ENCODE results near the gene MYO1B.

MYO1B gene

GRCh38 chr2:191264647-191265081 is 19.5 kb downstream of the MYO1B start:
- no peak for DNase-seq

GRCh38 chr2:191265311-191266170 is 20.3 kb downstream of the MYO1B start:
- no peak for DNase-seq

GRCh38 chr2:191266201-191266600 is 21.0 kb downstream of the MYO1B start:
- DNase-seq: no peak

DNA sequence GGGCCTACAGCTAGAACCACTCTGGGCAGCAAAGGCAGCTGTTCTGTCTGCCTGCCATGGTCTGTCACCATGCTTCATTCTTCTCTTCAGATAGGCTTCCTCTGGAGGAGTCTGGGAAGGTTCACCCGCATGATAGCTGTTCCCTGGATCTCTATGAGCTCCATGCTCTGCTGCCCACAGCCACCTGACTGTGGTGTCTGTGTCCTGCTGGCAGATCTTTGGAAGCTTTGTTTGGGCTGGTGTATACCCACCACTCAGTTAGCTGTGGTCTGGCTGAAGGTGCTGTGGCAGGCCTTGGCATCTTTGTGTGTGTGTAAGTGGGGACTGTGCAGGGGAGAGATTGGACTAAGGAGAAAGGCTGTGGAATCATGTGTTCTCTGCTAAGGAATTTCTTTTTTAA is 23.4 kb downstream of the MYO1B start:
- DNase-seq: no peak

- DNase-seq: no peak
These were observed 25.3 kb downstream of the MYO1B start for GRCh38 chr2:191270306-191271161.

- DNase-seq: no peak
These were observed 26.9 kb downstream of the MYO1B start for GRCh38 chr2:191272064-191272463.

- no peak for DNase-seq
These were observed 29.2 kb downstream of the MYO1B start for GRCh38 chr2:191274413-191274815.

GRCh38 chr2:191276792-191277465 is 31.7 kb downstream of the MYO1B start:
- no peak for DNase-seq

- DNase-seq: no peak
These were observed 35.1 kb downstream of the MYO1B start for GRCh38 chr2:191280290-191280689.

DNA sequence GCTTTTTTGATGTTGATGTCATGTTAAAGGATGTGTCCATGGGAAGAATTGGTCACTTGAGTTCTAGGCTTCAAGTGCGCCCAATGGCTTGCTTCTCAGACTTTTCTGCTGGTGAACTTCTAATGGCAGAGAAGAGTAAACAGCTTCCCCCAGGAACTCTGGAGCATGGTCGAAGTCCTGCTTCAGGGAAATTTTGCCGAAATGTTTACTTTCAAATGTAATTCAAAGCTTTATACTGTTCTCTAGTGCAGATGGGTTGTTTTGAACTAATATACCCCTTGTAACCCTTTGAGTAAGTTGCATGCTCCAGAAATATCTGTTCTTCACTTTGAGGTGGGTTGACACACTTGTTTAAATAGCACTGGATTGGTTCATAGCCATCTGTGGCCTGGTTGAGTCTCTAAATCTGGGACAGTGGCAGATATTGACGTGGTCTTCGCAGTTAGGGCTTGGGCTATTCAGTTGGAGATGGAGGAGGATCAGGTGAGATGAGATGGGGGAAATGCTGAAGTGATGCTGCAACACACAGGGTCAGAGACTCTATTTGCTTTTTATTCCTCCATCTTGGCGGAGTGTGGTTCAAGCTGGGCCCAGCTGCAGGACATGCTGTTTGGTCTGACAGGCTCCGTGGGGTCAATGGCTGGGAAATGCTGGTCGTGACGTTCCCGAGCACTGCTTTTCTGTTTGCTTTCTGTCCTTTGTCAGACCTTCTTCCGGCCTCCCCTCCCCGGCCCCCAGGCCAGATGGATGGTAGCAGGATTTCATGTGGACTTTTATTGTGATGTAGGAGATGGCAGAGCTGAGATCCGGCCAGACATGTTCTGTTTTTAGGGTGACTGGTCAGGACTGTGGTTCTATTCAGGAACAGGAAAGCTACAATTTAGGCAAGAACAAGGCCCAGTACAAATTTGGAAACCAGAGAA is 35.9 kb downstream of the MYO1B start:
- DNase-seq: no peak

DNA sequence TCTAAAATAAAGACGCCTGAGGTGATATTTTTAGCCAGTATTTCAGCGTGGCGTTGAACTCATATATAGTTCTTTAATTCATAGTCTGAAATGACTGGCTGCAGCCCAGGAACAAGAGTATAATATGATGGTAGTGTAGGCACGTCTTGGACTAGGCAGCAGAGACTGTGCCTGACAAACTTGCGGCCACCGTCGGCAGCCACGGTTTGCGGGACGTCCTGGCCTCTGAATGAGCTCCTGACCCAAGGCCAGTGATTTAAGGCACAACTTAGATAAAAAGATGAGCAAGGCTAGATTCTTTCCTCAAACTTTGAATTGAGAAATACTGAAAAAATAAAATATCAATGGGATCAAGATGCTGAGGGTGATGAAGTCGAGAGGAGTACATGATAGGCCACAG is 40.0 kb downstream of the MYO1B start:
- no peak for DNase-seq

DNA sequence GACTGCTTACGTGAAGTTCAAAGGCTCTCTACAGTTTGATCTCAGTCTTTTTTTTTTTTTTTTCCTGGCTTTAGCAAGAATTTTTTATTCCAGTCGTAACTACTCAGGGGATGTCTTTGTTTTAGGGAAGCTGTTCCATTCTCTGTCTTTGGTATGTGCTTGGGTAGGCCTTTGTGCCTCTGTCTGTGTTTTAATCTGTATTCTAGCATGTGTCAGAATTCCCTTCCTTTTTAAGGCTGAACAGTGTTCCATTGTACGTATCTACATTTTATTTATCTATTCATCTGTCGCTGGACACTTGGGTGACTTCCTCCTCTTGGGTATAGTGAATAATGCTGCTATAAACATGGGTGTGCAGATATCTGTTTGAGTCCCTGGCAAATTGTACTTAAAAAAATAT is 42.6 kb downstream of the MYO1B start:
- no peak for DNase-seq

GRCh38 chr2:191289049-191289448 is 43.8 kb downstream of the MYO1B start:
- no peak for DNase-seq

- no peak for DNase-seq
These were observed 46.3 kb downstream of the MYO1B start for GRCh38 chr2:191291471-191291870.

- DNase-seq: no peak
These were observed 47.7 kb downstream of the MYO1B start for GRCh38 chr2:191292869-191293268.

DNA sequence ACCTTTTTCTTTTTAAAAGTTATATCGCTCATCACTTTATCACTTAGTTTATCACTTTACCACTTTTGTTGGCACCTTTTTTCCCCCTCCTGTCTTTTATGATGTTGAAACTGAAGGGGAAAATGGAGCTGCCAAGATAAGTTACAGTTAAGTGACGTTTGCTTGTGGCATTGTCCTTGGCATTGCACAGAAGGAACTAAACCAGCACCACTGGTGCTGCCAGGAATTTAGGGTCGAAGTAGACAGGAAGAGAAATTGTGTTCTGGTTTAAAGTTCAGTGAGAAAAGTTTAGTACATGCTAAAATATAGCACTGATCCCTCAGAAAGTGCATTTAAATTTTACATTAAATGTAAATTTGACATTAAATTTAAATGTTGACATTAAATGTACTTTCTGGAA is 49.9 kb downstream of the MYO1B start:
- DNase-seq: no peak

GRCh38 chr2:191296083-191297006 is 51.1 kb downstream of the MYO1B start:
- DNase-seq: no peak

GRCh38 chr2:191297033-191297432 is 51.8 kb downstream of the MYO1B start:
- DNase-seq: no peak

DNA sequence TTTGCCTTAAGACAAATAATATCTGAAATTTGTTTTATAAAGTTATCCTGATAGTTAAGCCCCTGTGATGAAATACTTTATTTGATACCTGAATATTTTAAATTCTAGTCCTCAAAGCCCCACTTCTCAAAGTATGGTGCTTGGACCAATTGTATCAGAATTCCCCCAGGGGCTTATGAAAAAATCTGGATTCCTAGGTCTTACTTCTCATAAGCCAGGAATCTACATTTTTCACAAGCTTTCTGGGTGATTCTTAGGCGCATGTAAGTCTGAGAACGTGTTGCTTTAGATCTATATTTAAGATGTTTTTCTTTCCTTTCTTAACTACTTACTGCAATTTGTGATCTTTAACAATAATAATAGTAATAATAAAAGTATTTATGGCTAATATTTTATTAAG is 53.1 kb downstream of the MYO1B start:
- no peak for DNase-seq

GRCh38 chr2:191299010-191299409 is 53.8 kb downstream of the MYO1B start:
- DNase-seq: no peak

- DNase-seq: no peak
These were observed 54.7 kb downstream of the MYO1B start for GRCh38 chr2:191299866-191300265.
